ENCODE measurements around the gene LRRC56. TPM values are rescaled to one million over a fixed set of nuclear protein-coding genes. Genes with fewer than 3 reads are reported as not detected.

Gene LRRC56
- total RNA-seq, 4 donors from 2014 or later, result 0.13 to 0.69 (median 0.20) TPM; not detected in 1

DNA sequence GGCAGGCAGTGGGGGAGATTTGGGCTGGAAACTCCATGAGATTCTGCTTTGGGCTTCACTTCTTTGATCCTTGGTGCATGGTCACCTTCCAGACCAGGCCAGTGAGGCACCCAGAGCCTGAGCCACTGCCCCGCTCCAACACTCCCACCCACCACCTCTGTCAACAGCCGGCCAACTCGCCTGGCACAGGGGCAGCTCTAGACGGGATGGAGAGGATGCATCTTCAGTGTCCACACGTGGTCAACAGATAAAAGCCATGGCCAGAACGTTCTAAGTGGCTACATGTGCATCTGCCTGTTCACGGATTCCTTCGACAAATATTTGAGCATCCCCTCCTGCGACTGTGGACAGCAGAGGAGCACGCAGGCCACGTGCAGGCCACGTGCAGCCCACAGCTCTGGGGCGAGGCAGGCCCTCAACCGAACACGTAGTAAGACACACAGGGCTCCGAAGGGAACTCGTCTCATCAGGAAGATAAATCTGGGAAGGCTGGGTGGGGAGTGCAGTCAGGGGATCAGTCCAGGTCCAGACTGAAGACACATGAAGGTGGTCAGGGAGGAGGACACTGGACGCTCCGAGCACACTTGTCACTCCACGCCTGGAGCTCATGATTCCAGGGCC lies 1.2 kb downstream of the LRRC56 start:
- no peak overlapping the region for H3K4me3 ChIP-seq

DNA sequence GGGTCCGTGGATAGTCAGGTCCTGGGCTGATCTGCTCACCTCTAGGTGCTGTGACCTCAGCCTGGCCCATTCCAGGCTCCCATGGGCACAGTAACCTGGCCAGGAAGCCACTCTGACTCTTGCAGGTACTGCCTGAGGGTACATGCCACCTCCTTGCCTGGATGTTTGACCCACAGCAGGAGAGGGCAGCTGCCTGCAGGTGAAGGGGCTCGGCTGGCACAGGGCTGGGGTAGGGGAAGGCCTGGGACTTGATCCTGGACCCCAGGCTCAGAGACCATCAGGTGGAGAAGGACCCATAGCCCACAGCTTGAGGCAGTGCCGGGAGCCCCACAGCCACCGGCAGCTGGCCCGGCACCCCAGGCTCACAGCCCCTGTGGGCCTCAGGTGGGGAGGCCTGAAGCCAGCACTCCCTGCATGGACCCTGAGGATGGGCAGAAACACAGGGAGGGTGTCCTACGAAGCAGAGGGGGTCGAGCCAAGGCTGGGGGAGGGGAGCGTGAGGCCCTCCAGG lies 2.7 kb downstream of the LRRC56 start:
- H3K4me1 ChIP-seq, result peaks cover 0 to 25% (median 18%) of the 10 kb centered on the region in 3 donors
- WGBS, 2 donors (ENCODE audit: low coverage in 1 of 2), result 77% methylated on average over 5 of the region's 8 CpGs; no CpG with 5 or more reads in 1 of the 2 donors
- no peaks in the 10 kb centered on the region for H3K36me3 ChIP-seq
- H3K9me3 ChIP-seq, result no peaks in the 10 kb centered on the region
- no peak for ATAC-seq
- no peak overlapping the region for H3K27ac ChIP-seq
- peaks cover 27% of the 10 kb centered on the region for H3K27me3 ChIP-seq
- TF ChIP-seq, protein P1, sequence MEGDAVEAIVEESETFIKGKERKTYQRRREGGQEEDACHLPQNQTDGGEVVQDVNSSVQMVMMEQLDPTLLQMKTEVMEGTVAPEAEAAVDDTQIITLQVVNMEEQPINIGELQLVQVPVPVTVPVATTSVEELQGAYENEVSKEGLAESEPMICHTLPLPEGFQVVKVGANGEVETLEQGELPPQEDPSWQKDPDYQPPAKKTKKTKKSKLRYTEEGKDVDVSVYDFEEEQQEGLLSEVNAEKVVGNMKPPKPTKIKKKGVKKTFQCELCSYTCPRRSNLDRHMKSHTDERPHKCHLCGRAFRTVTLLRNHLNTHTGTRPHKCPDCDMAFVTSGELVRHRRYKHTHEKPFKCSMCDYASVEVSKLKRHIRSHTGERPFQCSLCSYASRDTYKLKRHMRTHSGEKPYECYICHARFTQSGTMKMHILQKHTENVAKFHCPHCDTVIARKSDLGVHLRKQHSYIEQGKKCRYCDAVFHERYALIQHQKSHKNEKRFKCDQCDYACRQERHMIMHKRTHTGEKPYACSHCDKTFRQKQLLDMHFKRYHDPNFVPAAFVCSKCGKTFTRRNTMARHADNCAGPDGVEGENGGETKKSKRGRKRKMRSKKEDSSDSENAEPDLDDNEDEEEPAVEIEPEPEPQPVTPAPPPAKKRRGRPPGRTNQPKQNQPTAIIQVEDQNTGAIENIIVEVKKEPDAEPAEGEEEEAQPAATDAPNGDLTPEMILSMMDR (IDR thresholded peaks at IDR 0.05), result no peak
- TF ChIP-seq EP300 (IDR thresholded peaks at IDR 0.05), result no peak
- no peak for TF ChIP-seq POLR2A (IDR thresholded peaks at IDR 0.05)
- no peak for TF ChIP-seq POLR2AphosphoS5 (IDR thresholded peaks at IDR 0.05)
- H3K4me3 ChIP-seq, result no peak overlapping the region

More for the DNA sequence above, 1.2 kb downstream of the LRRC56 start:
- 85 to 92% methylated on average over 5 to 9 of the region's 20 CpGs for WGBS, 2 donors (ENCODE audit: low coverage in 1 of 2)
- Histone ChIP-seq H3K27me3 (peaks cover 27% of the 10 kb centered on the region), H3K36me3 (peaks cover 0 to 5% of the 10 kb centered on the region in 2 donors), H3K27ac (no peak overlapping the region), H3K9me3 (no peaks in the 10 kb centered on the region), H3K4me1 (peaks cover 0 to 37% (median 30%) of the 10 kb centered on the region in 3 donors)
- no peak for TF ChIP-seq POLR2AphosphoS5 (IDR thresholded peaks at IDR 0.05)
- TF ChIP-seq POLR2A (IDR thresholded peaks at IDR 0.05), result no peak
- TF ChIP-seq, protein P1 (IDR thresholded peaks at IDR 0.05), result no peak
- TF ChIP-seq EP300 (IDR thresholded peaks at IDR 0.05), result no peak
- ATAC-seq, result no peak

DNA sequence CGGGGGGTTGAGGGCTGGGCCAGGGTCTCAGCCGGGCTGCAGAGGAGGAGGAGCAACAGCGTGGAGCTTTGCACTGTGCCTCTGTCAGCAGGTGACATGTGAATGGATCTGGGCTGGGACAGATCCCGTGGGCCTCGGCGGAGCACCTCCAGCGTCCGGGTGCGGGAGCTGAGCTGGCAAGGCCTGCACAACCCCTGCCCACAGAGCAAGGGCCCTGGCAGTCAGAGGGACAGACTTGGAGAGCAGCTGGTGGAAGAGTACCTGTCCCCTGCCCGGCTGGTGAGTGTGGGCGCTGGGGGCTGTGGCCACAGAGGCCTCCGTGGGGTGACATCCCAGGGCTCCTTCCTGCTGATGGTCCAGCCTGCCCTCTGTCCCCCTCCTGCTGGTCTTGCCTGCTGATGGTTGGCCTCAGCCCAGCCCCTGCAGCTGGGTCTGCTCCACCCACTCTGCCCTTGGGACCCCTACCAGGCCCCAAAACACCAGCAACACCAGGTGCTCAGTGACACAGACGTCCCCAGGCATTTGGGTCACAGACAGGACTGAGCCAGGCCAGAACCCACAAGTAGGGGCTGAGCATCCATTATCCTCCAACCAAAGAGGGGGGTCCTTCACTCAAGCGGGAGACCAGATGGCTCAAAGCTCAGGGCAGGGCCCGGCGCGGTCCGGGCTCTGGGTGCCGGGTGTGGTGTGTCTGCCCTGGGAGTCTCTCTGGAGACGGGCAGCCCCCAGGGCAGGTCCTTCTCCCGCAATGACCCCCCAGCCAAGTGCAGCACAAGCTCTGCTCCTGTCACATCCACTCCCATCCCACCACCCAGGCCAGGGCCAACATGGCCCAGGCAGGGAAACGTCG lies 3.5 kb downstream of the LRRC56 start:
- TF ChIP-seq POLR2AphosphoS5 (IDR thresholded peaks at IDR 0.05) (no peak), POLR2A (IDR thresholded peaks at IDR 0.05) (no peak), EP300 (IDR thresholded peaks at IDR 0.05) (no peak)
- TF ChIP-seq, protein P1 (IDR thresholded peaks at IDR 0.05), result no peak
- no peaks in the 10 kb centered on the region for H3K9me3 ChIP-seq
- no peak for ATAC-seq
- H3K27ac ChIP-seq, result no peak overlapping the region
- no CpG with 5 or more reads among the region's 23 CpGs for WGBS, 2 donors (ENCODE audit: low coverage in 1 of 2)
- H3K27me3 ChIP-seq, result peaks cover 27% of the 10 kb centered on the region
- H3K4me3 ChIP-seq, result no peak overlapping the region
- H3K4me1 ChIP-seq, result peaks cover 0 to 23% (median 18%) of the 10 kb centered on the region in 3 donors
- H3K36me3 ChIP-seq, result no peaks in the 10 kb centered on the region

DNA sequence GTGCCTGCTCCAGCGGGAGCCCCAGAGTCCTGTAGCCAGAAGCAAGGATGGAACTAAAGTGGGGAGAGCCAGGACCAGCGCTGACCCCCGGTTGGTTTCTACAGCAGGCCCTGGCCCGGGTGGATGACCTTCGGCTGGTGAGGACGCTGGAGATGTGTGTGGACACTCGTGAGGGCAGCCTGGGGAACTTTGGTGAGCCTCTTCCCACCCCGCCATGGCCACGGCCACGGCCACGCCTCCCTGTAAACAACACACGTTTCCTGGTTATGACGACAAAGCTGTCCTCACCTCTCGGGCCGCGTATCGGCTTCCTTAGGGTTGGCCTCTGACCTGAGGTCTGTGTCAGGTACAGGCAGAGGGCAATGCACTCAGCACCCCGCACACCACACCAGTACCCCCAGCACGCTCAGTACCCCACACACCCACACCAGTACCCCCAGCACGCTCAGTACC lies 4.1 kb downstream of the LRRC56 start:
- no peaks in the 10 kb centered on the region for H3K9me3 ChIP-seq
- 100% methylated on average over 1 of the region's 20 CpGs; no CpG with 5 or more reads in 1 of the 2 donors for WGBS, 2 donors (ENCODE audit: low coverage in 1 of 2)
- no peak for ATAC-seq
- peaks cover 0 to 17% (median 13%) of the 10 kb centered on the region in 3 donors for H3K4me1 ChIP-seq
- peaks cover 27% of the 10 kb centered on the region for H3K27me3 ChIP-seq
- no peak overlapping the region for H3K27ac ChIP-seq
- no peak overlapping the region for H3K4me3 ChIP-seq
- H3K36me3 ChIP-seq, result no peaks in the 10 kb centered on the region
- TF ChIP-seq EP300 (IDR thresholded peaks at IDR 0.05), result no peak

DNA sequence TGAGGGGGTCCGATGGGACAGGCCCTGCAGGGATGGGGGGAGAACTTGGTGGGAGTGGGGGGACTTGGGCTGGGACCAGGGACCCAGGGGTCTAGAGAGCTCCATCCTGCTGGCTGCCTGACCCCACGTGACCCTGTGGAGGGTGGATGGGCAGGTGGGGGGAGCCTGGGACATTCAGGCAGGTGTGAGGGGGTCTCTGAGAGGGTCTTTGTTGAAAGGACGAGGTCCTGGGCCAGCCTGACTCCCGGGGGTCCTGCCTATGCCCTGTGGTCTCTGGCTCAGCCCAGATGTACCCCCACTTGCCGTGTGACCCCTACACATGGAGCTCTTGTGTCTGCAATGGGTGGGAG lies 7.5 kb downstream of the LRRC56 start:
- WGBS, 2 donors (ENCODE audit: low coverage in 1 of 2), result no CpG with 5 or more reads among the region's 5 CpGs
- no peak for ATAC-seq
- no peak overlapping the region for H3K27ac ChIP-seq
- TF ChIP-seq POLR2A (IDR thresholded peaks at IDR 0.05) (no peak), EP300 (IDR thresholded peaks at IDR 0.05) (no peak), POLR2AphosphoS5 (IDR thresholded peaks at IDR 0.05) (no peak)
- TF ChIP-seq, protein P1 (IDR thresholded peaks at IDR 0.05), result no peak
- peaks cover 15% of the 10 kb centered on the region for H3K27me3 ChIP-seq
- H3K4me3 ChIP-seq, result no peak overlapping the region
- H3K9me3 ChIP-seq, result no peaks in the 10 kb centered on the region
- no peaks in the 10 kb centered on the region for H3K36me3 ChIP-seq
- no peaks in the 10 kb centered on the region for H3K4me1 ChIP-seq

All from gastroesophageal sphincter (tissue), 4 donors.